NB4 (cell line): ENCODE data around the gene GAS7.

Experiments used
- CTCF ChIP-seq: IDR thresholded peaks from one replicate; pipeline ENCODE4 v1.5.1; 2012; ENCODE audit warnings: low read depth, low read length
- POLR2A ChIP-seq: IDR thresholded peaks from 2 replicates; pipeline ENCODE4 v1.6.1; 2011; ENCODE audit warnings: mild to moderate bottlenecking; ENCODE audit not compliant: insufficient read length; ENCODE audit errors: extremely low read depth

- TF ChIP-seq POLR2A (no peak), CTCF (no peak)
Measured at GRCh38 chr17:10215286-10215685, 16.9 kb upstream of the GAS7 start.
